HG03175 (cell line): ENCODE data around the gene FKBP11.

Source experiments
- ATAC-seq: cut with Tn5 transposase; IDR thresholded peaks from one replicate; pipeline ENCODE4 v1.9.1; 2021; ENCODE audit warnings: mild to moderate bottlenecking, moderate library complexity; ENCODE audit not compliant: unreplicated experiment

FKBP11 gene

GRCh38 chr12:48925304-48926011, at the start of gene FKBP11:
FKBP11 (minus strand) TSS chr12:48925492; CDS start chr12:48925428, 64 bp downstream.
- ATAC-seq = peak; percentile 77

- no peak for ATAC-seq
These were observed 48.8 kb upstream of the FKBP11 start for GRCh38 chr12:48973941-48974673.

DNA sequence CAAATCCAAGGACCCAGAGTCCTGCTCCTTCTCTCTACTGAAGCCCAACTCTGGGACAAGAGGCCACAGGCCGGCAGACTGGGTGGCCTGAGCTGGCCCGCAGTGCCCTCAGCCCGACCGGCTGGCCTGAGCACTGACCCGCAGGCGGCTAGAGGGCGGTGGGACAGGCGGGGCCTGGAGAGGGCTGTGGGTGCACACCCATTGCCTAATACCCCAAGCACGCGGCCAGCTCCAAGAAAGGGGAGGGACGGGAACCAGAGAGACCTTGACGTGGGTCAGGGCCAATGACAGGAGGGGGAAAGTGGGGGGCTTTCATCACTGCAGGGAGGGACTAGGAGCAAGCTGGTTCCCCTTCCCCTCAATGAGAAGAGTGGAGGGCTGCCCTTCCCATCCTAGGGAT, 48.2 kb upstream of the FKBP11 start:
- no peak for ATAC-seq

DNA sequence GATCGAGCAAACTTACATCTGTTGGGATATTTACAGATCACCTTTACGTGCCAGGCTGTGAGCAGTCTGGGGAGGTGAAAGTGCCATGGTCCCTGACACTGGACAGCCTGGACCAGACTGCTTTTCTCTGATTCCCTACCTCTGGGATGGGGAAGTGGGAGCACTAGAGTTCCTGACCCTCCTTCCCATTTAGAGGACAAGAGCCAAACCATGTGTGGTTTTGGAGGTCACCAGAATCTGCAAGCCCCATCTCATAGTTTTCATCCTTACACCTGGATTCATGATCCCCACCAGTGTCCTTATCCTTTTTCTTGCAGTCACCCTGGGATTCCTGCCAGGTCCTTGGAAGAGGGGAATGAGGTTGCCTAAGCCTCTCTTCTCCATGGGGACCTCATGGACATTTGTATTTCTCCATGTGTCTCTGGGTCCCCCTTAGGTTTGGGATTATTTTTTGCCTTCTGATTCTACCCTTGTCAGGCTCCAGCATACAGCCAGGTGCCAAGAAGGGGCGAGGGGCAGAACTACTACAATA, 47.7 kb upstream of the FKBP11 start:
- no peak for ATAC-seq

GRCh38 chr12:48972213-48972951, 47.1 kb upstream of the FKBP11 start:
- no peak for ATAC-seq

DNA sequence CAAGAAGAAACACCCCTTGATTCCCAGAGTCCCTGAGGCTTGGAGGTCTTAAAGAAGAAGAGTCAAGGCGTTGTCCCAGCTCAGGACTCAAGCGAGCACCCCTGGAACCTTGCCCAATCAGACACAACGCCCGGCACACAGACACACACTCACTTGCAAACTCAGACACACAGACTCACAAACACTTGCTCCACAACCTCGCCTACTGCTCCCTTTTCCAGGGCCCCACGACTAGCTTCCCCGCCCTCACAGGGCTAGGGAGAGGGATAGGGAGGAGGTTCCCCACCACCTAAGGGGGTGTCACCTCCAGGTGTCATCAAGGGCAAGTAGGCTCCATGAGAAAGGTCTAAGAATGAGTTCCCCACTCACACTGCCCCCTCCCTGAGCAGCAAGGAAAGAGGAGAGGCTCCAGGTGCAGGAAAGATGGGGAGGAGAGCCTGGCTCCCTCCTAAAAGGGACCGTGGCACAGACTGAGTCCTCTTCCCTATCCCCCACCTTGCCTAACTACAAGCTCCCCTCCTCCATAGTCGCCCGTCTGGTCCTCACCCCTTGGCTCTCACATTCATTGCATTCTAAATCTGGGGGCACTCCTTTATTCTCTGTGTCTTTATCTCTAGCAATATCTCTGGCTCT, 45.5 kb upstream of the FKBP11 start:
- ATAC-seq = no peak

DNA sequence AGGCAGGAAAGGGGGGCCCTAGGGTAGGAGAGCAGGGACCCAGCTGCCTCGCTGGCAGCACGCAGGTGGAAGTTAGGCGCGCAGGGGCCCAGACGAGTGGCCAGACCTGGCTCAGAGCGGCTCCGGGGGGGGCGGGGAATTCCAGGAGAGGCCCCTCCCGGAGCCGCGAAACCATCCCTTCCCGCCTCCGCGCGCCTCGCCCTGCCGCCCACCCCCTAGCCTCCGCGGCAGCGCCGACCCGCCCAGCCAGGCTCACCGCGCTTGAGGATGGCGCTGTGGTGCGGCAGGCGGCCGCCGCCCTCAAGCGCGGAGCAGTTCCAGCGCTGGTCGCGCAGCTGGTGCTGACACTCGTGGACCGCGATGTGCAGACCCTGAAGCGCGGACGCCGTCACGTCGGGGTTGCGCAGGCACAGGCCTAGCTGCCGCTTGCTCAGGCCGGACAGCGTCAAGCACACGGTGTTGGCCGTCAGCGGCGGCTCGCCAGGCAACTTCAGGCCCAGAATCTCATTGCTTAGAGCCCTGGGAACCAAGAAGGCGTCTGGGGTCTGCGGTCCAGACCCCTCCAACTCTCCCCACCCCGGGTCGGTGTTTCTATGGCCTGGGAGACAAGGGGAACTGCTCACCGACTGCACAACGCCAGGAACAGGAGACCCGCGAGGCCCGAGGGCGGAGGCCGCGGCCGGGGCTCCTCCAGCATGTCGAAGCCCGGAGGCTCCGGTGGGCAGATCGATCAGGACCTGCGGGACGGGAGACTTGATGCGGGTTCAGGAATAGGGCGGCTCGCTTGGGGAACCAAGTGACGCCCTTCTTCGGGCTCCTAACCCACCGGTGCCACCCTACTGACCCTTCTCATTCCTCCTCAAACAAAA, 44.8 kb upstream of the FKBP11 start:
- ATAC-seq = no peak

- no peak for ATAC-seq
These were observed 44.0 kb upstream of the FKBP11 start for GRCh38 chr12:48969160-48969771.

DNA sequence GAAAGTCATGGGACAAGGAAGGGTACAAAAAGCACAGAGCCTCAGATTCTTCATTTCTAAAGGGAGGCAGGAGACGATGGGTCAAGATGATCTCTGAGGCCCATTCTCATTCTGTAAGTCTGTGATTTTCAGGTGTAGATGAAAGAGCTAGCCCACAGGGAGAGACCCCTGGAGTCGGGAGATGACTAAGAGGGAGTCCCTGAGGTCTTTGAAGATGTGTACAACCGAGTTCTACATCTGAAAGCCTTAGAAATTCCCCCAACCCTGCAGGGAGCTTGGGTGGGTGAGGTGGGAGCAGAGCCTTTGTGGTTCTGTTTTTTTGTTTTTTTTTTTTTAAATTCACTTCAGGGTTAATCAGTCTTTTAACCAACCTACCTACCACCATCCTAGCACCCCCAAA, 43.2 kb upstream of the FKBP11 start:
- ATAC-seq = no peak

DNA sequence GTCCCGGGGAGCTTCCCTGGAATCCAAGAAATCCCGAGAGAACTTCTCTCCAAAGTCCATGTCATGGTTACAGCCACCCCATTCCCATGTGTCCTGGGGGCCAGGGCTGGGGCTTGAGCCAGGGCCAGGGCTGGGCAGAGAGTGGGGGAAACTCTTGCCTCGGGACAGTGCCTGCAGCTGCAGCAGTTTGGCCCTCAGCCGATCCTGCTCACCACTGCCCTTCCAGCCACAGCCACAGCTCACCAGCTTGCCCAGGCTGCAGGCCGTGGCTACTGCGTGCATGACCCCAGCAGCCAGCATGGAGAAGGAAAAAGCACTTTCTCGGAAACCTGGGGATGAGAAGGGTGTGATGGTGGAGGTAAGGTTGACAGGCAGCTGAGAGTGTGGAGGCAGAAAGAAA, 42.7 kb upstream of the FKBP11 start:
- ATAC-seq = no peak

DNA sequence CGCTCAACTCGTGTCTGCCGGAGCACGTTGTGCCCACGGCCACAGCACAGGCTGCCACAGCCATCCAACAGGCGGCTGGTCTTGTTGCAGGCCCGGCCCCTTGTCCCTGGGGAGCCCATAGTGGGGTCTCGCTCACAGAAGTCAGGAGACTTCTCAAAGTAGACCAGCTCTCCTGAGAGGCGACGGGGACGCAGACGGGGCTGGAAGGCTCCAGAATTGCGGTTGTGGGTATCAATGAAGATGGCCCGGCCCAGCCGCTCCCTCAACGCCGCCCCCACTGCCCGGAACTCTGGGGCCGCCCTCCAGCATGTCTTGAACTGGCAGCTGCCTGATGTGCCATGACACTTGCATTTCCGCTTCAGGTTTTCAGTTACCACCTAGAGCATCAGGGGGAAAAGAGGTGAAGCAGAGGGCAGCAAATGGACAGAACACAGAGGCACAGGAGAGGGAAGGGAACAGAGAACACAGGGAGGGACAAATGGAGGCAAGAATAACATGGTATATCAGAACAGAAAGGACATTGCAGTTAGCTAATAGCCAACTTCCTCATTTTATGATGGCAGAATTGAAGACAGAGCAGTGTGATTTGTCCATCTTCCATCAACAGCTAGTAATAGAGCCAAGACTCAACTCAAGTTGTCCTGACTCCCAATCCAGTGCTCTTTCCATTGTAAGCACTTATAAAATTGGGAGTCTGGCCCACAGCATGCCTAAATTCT, 41.0 kb upstream of the FKBP11 start:
- no peak for ATAC-seq

GRCh38 chr12:48965298-48965838, 40.1 kb upstream of the FKBP11 start:
- ATAC-seq = no peak

DNA sequence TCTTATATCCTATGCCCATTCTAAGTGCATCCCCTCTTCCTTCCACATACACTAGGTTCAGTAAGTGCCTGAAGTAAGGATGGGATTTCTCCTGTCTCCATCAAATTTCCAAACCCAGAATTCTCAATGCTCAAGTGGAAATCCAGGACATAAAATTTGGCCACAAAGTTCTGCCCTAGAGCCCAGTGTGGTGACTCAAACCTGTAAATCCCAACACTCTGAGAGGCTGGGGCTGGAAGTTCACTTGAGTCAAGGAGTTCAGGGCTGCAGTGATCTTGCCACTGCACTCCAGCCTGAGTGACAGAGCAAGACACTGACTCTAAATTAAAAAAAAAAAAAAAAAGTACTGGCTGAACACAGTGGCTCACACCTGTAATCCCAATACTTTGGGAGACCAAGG, 36.5 kb upstream of the FKBP11 start:
- no peak for ATAC-seq

- no peak for ATAC-seq
These were observed 36.0 kb upstream of the FKBP11 start for GRCh38 chr12:48961331-48961730.

DNA sequence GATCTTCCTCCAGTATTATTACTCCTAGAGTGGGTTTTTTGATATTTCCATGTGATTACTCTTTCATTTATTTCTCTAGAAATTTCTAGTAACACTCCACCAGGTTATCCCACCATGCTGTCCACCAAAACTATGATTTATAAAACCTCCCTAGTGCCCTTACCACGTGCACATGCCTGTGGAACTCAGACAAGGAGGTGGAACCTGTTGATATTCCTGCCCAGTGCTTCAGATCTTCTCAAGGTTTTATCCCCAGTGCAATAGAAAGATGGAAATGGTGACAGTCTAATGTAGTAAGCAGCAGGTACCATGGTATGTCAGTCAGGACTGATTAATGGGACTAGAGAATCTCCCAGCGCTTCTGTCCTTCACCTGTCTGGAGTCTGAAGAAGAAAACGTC, 35.5 kb upstream of the FKBP11 start:
- no peak for ATAC-seq

DNA sequence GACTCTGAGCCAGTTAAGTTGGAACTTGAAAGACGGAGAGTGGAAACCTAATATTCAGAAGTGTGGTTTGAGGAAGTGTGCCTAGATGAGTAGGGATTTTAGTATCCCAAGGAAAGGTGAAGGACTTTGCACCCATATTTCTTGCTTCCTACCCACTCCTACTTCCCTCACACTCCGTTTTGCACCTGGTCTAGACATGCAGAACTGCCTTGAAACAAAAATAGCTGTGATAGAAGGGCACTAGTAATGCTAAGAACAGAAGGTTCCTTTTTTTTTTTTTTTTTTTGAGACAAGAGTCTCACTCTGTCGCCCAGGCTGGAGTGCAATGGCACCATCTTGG, 32.7 kb upstream of the FKBP11 start:
- no peak for ATAC-seq

- peak; percentile 88 for ATAC-seq
These were observed 32.1 kb upstream of the FKBP11 start, which contains the start of gene ARF3 for GRCh38 chr12:48957141-48958048. ARF3 (minus strand) TSS chr12:48957487; CDS start chr12:48941095, 16,392 bp downstream.
